NCI-H2196 treated with DMSO at 0.1 percent for 48 hours (cell line): ENCODE data around the gene DROSHA.
"Not testable (repeated sequence)": the region's sequence is repeated elsewhere in the genome, so short reads cannot be mapped to it uniquely, and the experiment has no call there.

Experiments
- DNase-seq: peaks from one replicate; lab custom pipeline; 2025; ENCODE audit not compliant: unreplicated experiment; lab: John Stamatoyannopoulos, UW

DROSHA gene

GRCh38 chr5:31385774-31386537 is 145.9 kb downstream of the DROSHA start:
- no peak for DNase-seq

GRCh38 chr5:31383734-31384133 is 148.2 kb downstream of the DROSHA start:
- no peak for DNase-seq

GRCh38 chr5:31382051-31382878 is 149.6 kb downstream of the DROSHA start:
- DNase-seq, result no peak

GRCh38 chr5:31381299-31381698 is 150.6 kb downstream of the DROSHA start:
- DNase-seq, result no peak

- no peak for DNase-seq
Measured at GRCh38 chr5:31380049-31380448, 151.8 kb downstream of the DROSHA start.

- DNase-seq, result no peak
Measured at GRCh38 chr5:31378838-31379237, 153.1 kb downstream of the DROSHA start.

GRCh38 chr5:31378136-31378535 is 153.8 kb downstream of the DROSHA start:
- DNase-seq, result no peak

GRCh38 chr5:31377274-31377946 is 154.5 kb downstream of the DROSHA start:
- DNase-seq, result no peak

GRCh38 chr5:31375999-31376720 is 155.7 kb downstream of the DROSHA start:
- no peak for DNase-seq

- no peak for DNase-seq
Measured at GRCh38 chr5:31372124-31372523, 159.8 kb downstream of the DROSHA start.

GRCh38 chr5:31366941-31367340 is 165.0 kb downstream of the DROSHA start:
- DNase-seq, result no peak

GRCh38 chr5:31365776-31366175 is 166.1 kb downstream of the DROSHA start:
- no peak for DNase-seq

GRCh38 chr5:31364881-31365636 is 166.8 kb downstream of the DROSHA start:
- no peak for DNase-seq

- DNase-seq, result no peak
Measured at GRCh38 chr5:31362931-31363568, 168.8 kb downstream of the DROSHA start.

- DNase-seq, result no peak
Measured at GRCh38 chr5:31362529-31362900, 169.4 kb downstream of the DROSHA start.

- DNase-seq, result not testable (repeated sequence)
Measured at GRCh38 chr5:31361704-31362528, 170.0 kb downstream of the DROSHA start.

- DNase-seq, result no peak
Measured at GRCh38 chr5:31361234-31361633, 170.7 kb downstream of the DROSHA start.

- DNase-seq, result no peak
Measured at GRCh38 chr5:31359839-31360238, 172.1 kb downstream of the DROSHA start.

GRCh38 chr5:31357038-31357437 is 174.9 kb downstream of the DROSHA start:
- DNase-seq, result no peak
